IMR-90 (cell line): ENCODE measurements around the gene SOX11. TPM values are rescaled to one million over a fixed set of nuclear protein-coding genes. Genes with fewer than 3 reads are reported as not detected.

Experiments
- ATAC-seq: fragments of 200-7000 bp; cut with Tn5 transposase; 2 replicates; pipeline ENCODE4 v1.9.1; 2020; ENCODE audit warnings: low read depth, mild to moderate bottlenecking, moderate library complexity
- BruUV-seq: library from RNA; stranded (reverse); fragments of 400-500 nt; replicated peaks from 2 replicates; lab custom pipeline; 2021; lab: Mats Ljungman, UMichigan
- CTCF ChIA-PET: fragments of 300-600 bp; formaldehyde crosslinking; extraction: SDS; loops from one replicate; lab custom pipeline; 2021; ENCODE audit warnings: antibody characterized with exemption; lab: Yijun Ruan, JAX
- POLR2A ChIA-PET: fragments of 300-600 bp; sonication (Branson Sonifier 250); formaldehyde crosslinking; loops from one replicate; lab custom pipeline; 2022; ENCODE audit warnings: antibody characterized with exemption; ENCODE audit not compliant: unreplicated experiment; lab: Charles Lee
- DNase-seq: peaks from one replicate; pipeline ENCODE4 v3.0.0; 2013
- H2AFZ ChIP-seq: replicated peaks from 2 replicates; pipeline ENCODE3; 2013; ENCODE audit warnings: low read length, mild to moderate bottlenecking; ENCODE audit not compliant: poor library complexity
- H2AK5ac ChIP-seq: 2 replicates; pipeline ENCODE4 v1.6.1; 2013; ENCODE audit warnings: low read depth, low read length, inconsistent platforms
- H2AK9ac ChIP-seq: replicated peaks from 2 replicates; pipeline ENCODE3; 2013; ENCODE audit warnings: mild to moderate bottlenecking, low read depth, low read length, moderate library complexity; ENCODE audit not compliant: poor library complexity
- H2BK120ac ChIP-seq: 2 replicates; pipeline ENCODE4 v1.6.1; 2013; ENCODE audit warnings: low read depth, low read length, inconsistent platforms
- H2BK15ac ChIP-seq: 3 replicates; pipeline ENCODE4 v1.6.1; 2013; ENCODE audit warnings: low read depth, low read length, inconsistent platforms
- H2BK20ac ChIP-seq: 2 replicates; pipeline ENCODE4 v1.6.1; 2013; ENCODE audit warnings: low read depth, mild to moderate bottlenecking, inconsistent platforms, low read length, moderate library complexity
- H2BK5ac ChIP-seq: 2 replicates; pipeline ENCODE4 v1.6.1; 2013; ENCODE audit warnings: mild to moderate bottlenecking, low read depth, low read length, inconsistent platforms; ENCODE audit not compliant: poor library complexity, severe bottlenecking
- H3K14ac ChIP-seq: replicated peaks from 2 replicates; pipeline ENCODE4 v1.6.1; 2013; ENCODE audit warnings: low read depth, low read length, inconsistent platforms
- H3K18ac ChIP-seq: 2 replicates; pipeline ENCODE4 v1.6.1; 2013; ENCODE audit warnings: low read depth, low read length, control low read depth
- H3K23ac ChIP-seq: 2 replicates; pipeline ENCODE4 v1.6.1; 2013; ENCODE audit warnings: low read depth, low read length, inconsistent platforms
- H3K27ac ChIP-seq: 2 replicates; pipeline ENCODE4 v1.5.1; 2013; ENCODE audit warnings: mild to moderate bottlenecking, control low read depth, low read length; ENCODE audit not compliant: insufficient read depth
- H3K27me3 ChIP-seq: 2 replicates; pipeline ENCODE4 v1.6.1; 2013; ENCODE audit warnings: low read length; ENCODE audit not compliant: control insufficient read depth, insufficient read depth
- H3K36me3 ChIP-seq: 2 replicates; pipeline ENCODE4 v1.6.1; 2013; ENCODE audit warnings: low read length, mixed read lengths; ENCODE audit not compliant: control insufficient read depth, insufficient read depth
- H3K4ac ChIP-seq: 2 replicates; pipeline ENCODE4 v1.6.1; 2013; ENCODE audit warnings: low read depth, low read length, inconsistent platforms
- H3K4me1 ChIP-seq: 2 replicates; pipeline ENCODE4 v1.6.1; 2013; ENCODE audit warnings: low read length, mixed read lengths; ENCODE audit not compliant: control insufficient read depth, insufficient read depth
- H3K4me2 ChIP-seq: 2 replicates; pipeline ENCODE4 v1.6.1; 2013; ENCODE audit warnings: low read depth, mild to moderate bottlenecking, control low read depth, low read length, moderate library complexity
- H3K4me3 ChIP-seq: 2 replicates; pipeline ENCODE4 v1.5.1; 2013; ENCODE audit warnings: low read depth, mild to moderate bottlenecking, control low read depth, low read length, moderate library complexity; ENCODE audit not compliant: insufficient read depth
- H3K56ac ChIP-seq: 2 replicates; pipeline ENCODE4 v1.6.1; 2013; ENCODE audit warnings: low read length, inconsistent platforms; ENCODE audit not compliant: insufficient read depth; ENCODE audit errors: extremely low read depth
- H3K79me1 ChIP-seq, 2 experiments: 2 replicates each; pipeline ENCODE4 v1.6.1; 2013; ENCODE audit warnings: low read length in 2 of 2, inconsistent platforms in 1 of 2, low read depth in 1 of 2
- H3K9ac ChIP-seq: 2 replicates; pipeline ENCODE4 v1.6.1; 2013; ENCODE audit warnings: low read depth, low read length, control low read depth
- H3K9me1 ChIP-seq: 2 replicates; pipeline ENCODE4 v1.6.1; 2013; ENCODE audit warnings: low read length, inconsistent platforms; ENCODE audit not compliant: insufficient read depth
- H3K9me3 ChIP-seq: 2 replicates; pipeline ENCODE4 v1.6.1; 2013; ENCODE audit warnings: low read length; ENCODE audit not compliant: control insufficient read depth, insufficient read depth
- H4K20me1 ChIP-seq: 2 replicates; pipeline ENCODE4 v1.6.1; 2013; ENCODE audit warnings: low read length, inconsistent platforms; ENCODE audit not compliant: insufficient read depth
- H4K5ac ChIP-seq: 2 replicates; pipeline ENCODE4 v1.6.1; 2013; ENCODE audit warnings: mild to moderate bottlenecking, low read depth, low read length, control low read depth
- H4K8ac ChIP-seq, 2 experiments: 2 replicates each; pipeline ENCODE4 v1.6.1; 2013; ENCODE audit warnings: low read depth in 2 of 2, low read length in 2 of 2, control low read depth in 1 of 2, inconsistent platforms in 1 of 2
- H4K91ac ChIP-seq: 2 replicates; pipeline ENCODE4 v1.6.1; 2013; ENCODE audit warnings: low read depth, low read length, inconsistent platforms; ENCODE audit not compliant: insufficient read depth
- BHLHE40 ChIP-seq: fragments of 150-350 bp; IDR thresholded peaks from 2 replicates; pipeline ENCODE4 v1.6.1; 2016; ENCODE audit warnings: mild to moderate bottlenecking, low read depth, low read length
- CEBPB ChIP-seq: IDR thresholded peaks from 2 replicates; pipeline ENCODE4 v1.6.1; 2012; ENCODE audit warnings: low read depth, low read length, improper control_type of control experiment
- CHD1 ChIP-seq: IDR thresholded peaks from 2 replicates; pipeline ENCODE4 v1.6.1; 2012; ENCODE audit warnings: low read depth, low read length, improper control_type of control experiment
- FOS ChIP-seq: fragments of 150-350 bp; IDR thresholded peaks from 2 replicates; pipeline ENCODE4 v1.6.1; 2016; ENCODE audit warnings: low read depth, low read length
- MAFK ChIP-seq: IDR thresholded peaks from 2 replicates; pipeline ENCODE4 v1.6.1; 2012; ENCODE audit warnings: low read depth, low read length, improper control_type of control experiment
- MAZ ChIP-seq: IDR thresholded peaks from 2 replicates; pipeline ENCODE4 v1.6.1; 2012; ENCODE audit warnings: low read depth, mild to moderate bottlenecking, low read length, improper control_type of control experiment, moderate library complexity, borderline replicate concordance
- MXI1 ChIP-seq: IDR thresholded peaks from 2 replicates; pipeline ENCODE4 v1.6.1; 2012; ENCODE audit warnings: low read depth, mild to moderate bottlenecking, low read length, moderate library complexity, borderline replicate concordance
- NFE2L2 ChIP-seq: fragments of 150-350 bp; IDR thresholded peaks from 2 replicates; pipeline ENCODE4 v1.6.1; 2016; ENCODE audit warnings: low read depth, mild to moderate bottlenecking, low read length
- POLR2A ChIP-seq: IDR thresholded peaks from 2 replicates; pipeline ENCODE4 v1.6.1; 2012; ENCODE audit warnings: mild to moderate bottlenecking, low read depth, low read length
- RAD21 ChIP-seq: IDR thresholded peaks from 2 replicates; pipeline ENCODE4 v1.6.1; 2012; ENCODE audit warnings: low read length, improper control_type of control experiment
- RCOR1 ChIP-seq: IDR thresholded peaks from 2 replicates; pipeline ENCODE4 v1.6.1; 2012; ENCODE audit warnings: mild to moderate bottlenecking, low read length, improper control_type of control experiment; ENCODE audit not compliant: insufficient replicate concordance
- RFX5 ChIP-seq: IDR thresholded peaks from 2 replicates; pipeline ENCODE4 v1.8.0; 2012; ENCODE audit warnings: low read depth, mild to moderate bottlenecking, low read length, moderate library complexity
- SMC3 ChIP-seq: fragments of 150-350 bp; IDR thresholded peaks from 2 replicates; pipeline ENCODE4 v1.6.1; 2016; ENCODE audit warnings: low read depth, mild to moderate bottlenecking, antibody characterized with exemption, low read length, moderate library complexity
- WGBS, 2 experiments: methylation state at CpG; one replicate each; pipeline versions ENCODE4 v1.1.5 to v1.1.7; 2013; ENCODE audit warnings: missing lambda C conversion rate in 2 of 2; ENCODE audit not compliant: insufficient read length in 1 of 2; ENCODE audit errors: extremely low coverage in 2 of 2; 5-methylcytosine and 5-hydroxymethylcytosine counted together
- dilution Hi-C: fragments of 300-500 bp; cut with HindIII; formaldehyde crosslinking; loops from one replicate; pipeline ENCODE4 v1.14.3; 2018; ENCODE audit warnings: low sequenced_read_pairs; ENCODE audit not compliant: unreplicated experiment
- in situ Hi-C: fragments of 300-500 bp; cut with MboI; formaldehyde crosslinking; loops from 3 replicates; pipeline ENCODE4 v1.14.3; 2019; ENCODE audit warnings: low sequenced_read_pairs, inconsistent platforms, mixed read lengths
- intact Hi-C: fragments of 100-400 bp; cut with micrococcal nuclease; formaldehyde crosslinking; loops from 2 replicates; pipeline ENCODE4 v1.10.0; 2022
- polyA plus RNA-seq, 3 experiments: library from polyadenylated mRNA; depleted of rRNA; stranded (reverse); fragments of >200 nt; gene quantifications; 2 replicates each; pipeline ENCODE4 v1.2.3, GENCODE V29; 2012; ENCODE audit warnings: low replicate concordance in 1 of 3
- total RNA-seq: library from RNA; depleted of rRNA; stranded (reverse); fragments of >200 nt; gene quantifications from 2 replicates; pipeline ENCODE4 v1.2.3, GENCODE V29; 2012
- TF ChIP-seq, protein P1 (sequence below): fragments of 150-350 bp; IDR thresholded peaks from 2 replicates; pipeline ENCODE4 v1.6.1; 2017; ENCODE audit warnings: mild to moderate bottlenecking, antibody characterized with exemption, low read length, low read depth
- TF ChIP-seq, protein P2 (sequence below): conservative IDR thresholded peaks from 2 replicates; pipeline ENCODE4 v1.5.1; 2012; ENCODE audit warnings: mild to moderate bottlenecking, low read depth, low read length, improper control_type of control experiment
- TF ChIP-seq, protein P3 (sequence below): fragments of 150-350 bp; IDR thresholded peaks from 2 replicates; pipeline ENCODE4 v1.6.1; 2016; ENCODE audit warnings: low read depth, mild to moderate bottlenecking, low read length, moderate library complexity, borderline replicate concordance

The SOX11 gene
- total and polyA plus RNA-seq, 2 of the 4 experiments (the other 2 are of a cell fraction) = 1.9 to 2.2 TPM

GRCh38 chr2:5705490-5705889 is 13.3 kb downstream of the SOX11 start:
- in situ Hi-C loops (no loop called here), intact Hi-C loops (no loop called here), dilution Hi-C loops (no loop called here)
- no peak overlapping the region for H3K27ac ChIP-seq
- no TSS peak for BruUV-seq
- POLR2A ChIA-PET = no interaction called here
- H2AFZ ChIP-seq = no peak overlapping the region
- peaks cover 3% of the 10 kb centered on the region for H3K27me3 ChIP-seq
- no peak overlapping the region for H3K4me3 ChIP-seq
- H3K36me3 ChIP-seq = no peaks in the 10 kb centered on the region
- no peak overlapping the region for H2BK5ac ChIP-seq
- CTCF ChIA-PET = no interaction called here
- H3K4me1 ChIP-seq = peaks cover 1% of the 10 kb centered on the region; the same call in 1 of the 2 replicates
- H2BK120ac ChIP-seq = no peak overlapping the region
- no peaks in the 10 kb centered on the region for H3K9me1 ChIP-seq
- H2BK20ac ChIP-seq = no peak overlapping the region
- H3K23ac ChIP-seq = no peak overlapping the region
- TF ChIP-seq, protein P1, sequence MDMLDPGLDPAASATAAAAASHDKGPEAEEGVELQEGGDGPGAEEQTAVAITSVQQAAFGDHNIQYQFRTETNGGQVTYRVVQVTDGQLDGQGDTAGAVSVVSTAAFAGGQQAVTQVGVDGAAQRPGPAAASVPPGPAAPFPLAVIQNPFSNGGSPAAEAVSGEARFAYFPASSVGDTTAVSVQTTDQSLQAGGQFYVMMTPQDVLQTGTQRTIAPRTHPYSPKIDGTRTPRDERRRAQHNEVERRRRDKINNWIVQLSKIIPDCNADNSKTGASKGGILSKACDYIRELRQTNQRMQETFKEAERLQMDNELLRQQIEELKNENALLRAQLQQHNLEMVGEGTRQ = no peak
- TF ChIP-seq, protein P2, sequence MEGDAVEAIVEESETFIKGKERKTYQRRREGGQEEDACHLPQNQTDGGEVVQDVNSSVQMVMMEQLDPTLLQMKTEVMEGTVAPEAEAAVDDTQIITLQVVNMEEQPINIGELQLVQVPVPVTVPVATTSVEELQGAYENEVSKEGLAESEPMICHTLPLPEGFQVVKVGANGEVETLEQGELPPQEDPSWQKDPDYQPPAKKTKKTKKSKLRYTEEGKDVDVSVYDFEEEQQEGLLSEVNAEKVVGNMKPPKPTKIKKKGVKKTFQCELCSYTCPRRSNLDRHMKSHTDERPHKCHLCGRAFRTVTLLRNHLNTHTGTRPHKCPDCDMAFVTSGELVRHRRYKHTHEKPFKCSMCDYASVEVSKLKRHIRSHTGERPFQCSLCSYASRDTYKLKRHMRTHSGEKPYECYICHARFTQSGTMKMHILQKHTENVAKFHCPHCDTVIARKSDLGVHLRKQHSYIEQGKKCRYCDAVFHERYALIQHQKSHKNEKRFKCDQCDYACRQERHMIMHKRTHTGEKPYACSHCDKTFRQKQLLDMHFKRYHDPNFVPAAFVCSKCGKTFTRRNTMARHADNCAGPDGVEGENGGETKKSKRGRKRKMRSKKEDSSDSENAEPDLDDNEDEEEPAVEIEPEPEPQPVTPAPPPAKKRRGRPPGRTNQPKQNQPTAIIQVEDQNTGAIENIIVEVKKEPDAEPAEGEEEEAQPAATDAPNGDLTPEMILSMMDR = no peak
- no peak for TF ChIP-seq MAFK
- no peak for TF ChIP-seq BHLHE40
- no peak for TF ChIP-seq MXI1
- TF ChIP-seq NFE2L2 = no peak
- TF ChIP-seq RAD21 = no peak
- TF ChIP-seq RCOR1 = no peak
- TF ChIP-seq CEBPB = no peak
- TF ChIP-seq SMC3 = no peak
- no peak for TF ChIP-seq RFX5
- no peak for TF ChIP-seq MAZ
- TF ChIP-seq, protein P3, sequence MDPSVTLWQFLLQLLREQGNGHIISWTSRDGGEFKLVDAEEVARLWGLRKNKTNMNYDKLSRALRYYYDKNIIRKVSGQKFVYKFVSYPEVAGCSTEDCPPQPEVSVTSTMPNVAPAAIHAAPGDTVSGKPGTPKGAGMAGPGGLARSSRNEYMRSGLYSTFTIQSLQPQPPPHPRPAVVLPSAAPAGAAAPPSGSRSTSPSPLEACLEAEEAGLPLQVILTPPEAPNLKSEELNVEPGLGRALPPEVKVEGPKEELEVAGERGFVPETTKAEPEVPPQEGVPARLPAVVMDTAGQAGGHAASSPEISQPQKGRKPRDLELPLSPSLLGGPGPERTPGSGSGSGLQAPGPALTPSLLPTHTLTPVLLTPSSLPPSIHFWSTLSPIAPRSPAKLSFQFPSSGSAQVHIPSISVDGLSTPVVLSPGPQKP = no peak
- no peak for TF ChIP-seq FOS
- no peak for TF ChIP-seq CHD1
- TF ChIP-seq POLR2A = no peak
- no peak overlapping the region for H4K8ac ChIP-seq
- ATAC-seq (no peak), DNase-seq (no peak)
- peaks cover 0 to 6% of the 10 kb centered on the region in 2 experiments; a peak in 2 of 4 replicates for H3K79me1 ChIP-seq
- no peak overlapping the region for H3K9ac ChIP-seq
- no peak overlapping the region for H4K5ac ChIP-seq
- no peak overlapping the region for H3K14ac ChIP-seq
- no peaks in the 10 kb centered on the region for H3K9me3 ChIP-seq
- no peak overlapping the region for H3K18ac ChIP-seq
- H3K4ac ChIP-seq = no peak overlapping the region
- no peak overlapping the region for H2BK15ac ChIP-seq
- H2AK5ac ChIP-seq = no peak overlapping the region
- H2AK9ac ChIP-seq = no peak overlapping the region
- H4K91ac ChIP-seq = no peak overlapping the region
- H4K20me1 ChIP-seq = no peaks in the 10 kb centered on the region
- no peak overlapping the region for H3K4me2 ChIP-seq
- WGBS, 2 experiments = no CpG with 5 or more reads among the region's 4 CpGs
- H3K56ac ChIP-seq = no peak overlapping the region
